ENCODE measurements around the gene STPG3. TPM values are rescaled to one million over a fixed set of nuclear protein-coding genes. Genes with fewer than 3 reads are reported as not detected.
A peak's percentile ranks its signal among the peaks of the same experiment; 100 is the strongest.

STPG3 gene
- total and polyA plus RNA-seq, 2 of the 8 experiments (the other 6 are each of a cell fraction or from before 2014, with no cell fraction given) = not detected

DNA sequence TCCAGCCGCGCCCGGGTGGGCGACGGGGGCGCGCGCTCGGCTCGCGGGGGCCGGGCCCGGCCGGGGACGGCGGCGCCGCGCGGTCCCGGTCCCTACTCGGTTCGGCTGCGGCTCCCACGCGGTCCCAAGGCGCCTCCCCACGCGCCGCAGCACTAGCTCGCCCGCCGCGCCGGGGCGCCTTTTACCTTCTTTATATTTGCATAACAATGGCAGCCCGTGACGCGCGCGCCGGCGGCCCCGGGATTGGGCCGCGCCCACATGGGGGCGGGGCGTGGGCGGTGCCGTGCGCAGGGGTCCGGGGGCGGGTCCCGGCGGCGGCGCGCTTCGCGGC is 51.0 kb downstream of the STPG3 start, which contains the start of gene NRARP (continued):
- TF ChIP-seq KDM4A (IDR thresholded peaks at IDR 0.05; ENCODE audit: low read depth, low read length, severe bottlenecking) (no peak), KDM1A (IDR thresholded peaks at IDR 0.05; ENCODE audit: borderline replicate concordance, low read length) (no peak), TAF7 (optimal IDR thresholded peaks at IDR 0.05; ENCODE audit: borderline replicate concordance, low read depth, low read length) (peak; percentile 70)

Measured in H1 (cell line).